GM18517 (cell line): ENCODE measurements around the gene ZCCHC14.
A peak's percentile ranks its signal among the peaks of the same experiment; 100 is the strongest.
"Not testable (repeated sequence)": the region's sequence is repeated elsewhere in the genome, so short reads cannot be mapped to it uniquely, and the experiment has no call there.

Experiments
- ATAC-seq: cut with Tn5 transposase; IDR thresholded peaks from one replicate; pipeline ENCODE4 v1.9.1; 2021; ENCODE audit warnings: mild to moderate bottlenecking, moderate library complexity; ENCODE audit not compliant: unreplicated experiment

ZCCHC14 gene

DNA sequence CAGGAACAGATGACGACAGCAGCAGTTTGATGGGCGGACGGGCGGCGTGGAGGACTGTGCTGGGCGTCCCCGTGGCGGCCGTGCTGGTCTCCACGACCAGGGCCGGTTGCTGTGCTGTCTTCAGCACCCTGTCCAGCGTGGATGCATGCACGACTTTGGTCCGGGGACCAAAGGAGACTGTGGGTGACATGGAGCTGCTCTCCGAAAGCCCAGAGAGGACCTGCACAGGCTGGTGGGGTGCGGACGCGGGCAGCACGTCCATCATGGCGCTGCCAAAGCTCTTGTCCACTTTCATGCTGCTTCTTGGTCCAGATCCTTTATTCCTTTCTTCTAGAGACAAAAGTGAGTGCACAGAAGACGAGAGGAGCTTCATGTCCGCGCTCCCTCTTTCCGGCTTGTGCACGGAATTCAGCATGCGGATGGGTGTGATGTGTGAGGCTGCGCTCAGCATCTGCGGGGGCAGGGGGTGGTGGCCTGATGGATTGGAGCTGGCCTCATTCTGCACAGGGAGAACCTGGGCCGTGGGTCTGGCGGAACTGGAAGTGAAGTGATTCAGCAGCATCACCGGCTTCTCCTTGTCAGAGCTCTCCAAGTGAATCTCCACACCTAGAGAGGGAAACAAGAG lies 80.3 kb downstream of the ZCCHC14 start:
- no peak for ATAC-seq

- ATAC-seq, result no peak
Observed at GRCh38 chr16:87411375-87412271, 81.2 kb downstream of the ZCCHC14 start.

GRCh38 chr16:87410968-87411367 lies 81.9 kb downstream of the ZCCHC14 start:
- ATAC-seq, result no peak

- no peak for ATAC-seq
Observed at GRCh38 chr16:87410530-87410929, 82.3 kb downstream of the ZCCHC14 start.

GRCh38 chr16:87409781-87410180 lies 83.0 kb downstream of the ZCCHC14 start:
- ATAC-seq, result no peak

- ATAC-seq, result no peak
Observed at GRCh38 chr16:87409153-87409552, 83.7 kb downstream of the ZCCHC14 start.

DNA sequence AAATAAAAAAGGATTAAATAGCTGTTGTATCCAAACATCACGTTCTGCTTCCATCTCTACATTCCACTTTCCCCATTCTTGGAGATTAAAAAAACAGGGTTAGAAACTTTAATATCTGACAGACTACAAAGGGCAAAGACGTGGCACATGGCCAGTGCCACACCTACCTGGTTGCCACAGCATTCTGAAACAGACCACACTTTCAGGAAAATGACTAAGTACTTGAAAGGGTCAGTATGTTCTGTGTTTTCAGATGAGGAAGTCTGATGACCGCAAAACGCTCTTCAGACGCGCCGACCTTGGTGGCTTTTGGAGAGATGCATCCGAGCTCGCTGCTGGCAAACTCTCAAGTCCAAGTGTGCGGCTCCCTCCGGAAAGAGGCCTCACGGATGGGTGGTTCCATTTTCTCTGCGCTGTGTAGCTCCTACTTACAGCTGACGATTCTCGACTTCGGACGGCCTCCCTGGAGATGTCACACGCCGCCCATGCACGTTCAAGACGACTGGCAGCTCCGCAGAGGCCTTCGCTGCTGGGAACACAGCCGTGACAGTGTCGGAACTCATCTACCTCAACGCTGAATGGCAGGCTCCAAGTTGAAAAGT lies 85.2 kb downstream of the ZCCHC14 start:
- no peak for ATAC-seq

DNA sequence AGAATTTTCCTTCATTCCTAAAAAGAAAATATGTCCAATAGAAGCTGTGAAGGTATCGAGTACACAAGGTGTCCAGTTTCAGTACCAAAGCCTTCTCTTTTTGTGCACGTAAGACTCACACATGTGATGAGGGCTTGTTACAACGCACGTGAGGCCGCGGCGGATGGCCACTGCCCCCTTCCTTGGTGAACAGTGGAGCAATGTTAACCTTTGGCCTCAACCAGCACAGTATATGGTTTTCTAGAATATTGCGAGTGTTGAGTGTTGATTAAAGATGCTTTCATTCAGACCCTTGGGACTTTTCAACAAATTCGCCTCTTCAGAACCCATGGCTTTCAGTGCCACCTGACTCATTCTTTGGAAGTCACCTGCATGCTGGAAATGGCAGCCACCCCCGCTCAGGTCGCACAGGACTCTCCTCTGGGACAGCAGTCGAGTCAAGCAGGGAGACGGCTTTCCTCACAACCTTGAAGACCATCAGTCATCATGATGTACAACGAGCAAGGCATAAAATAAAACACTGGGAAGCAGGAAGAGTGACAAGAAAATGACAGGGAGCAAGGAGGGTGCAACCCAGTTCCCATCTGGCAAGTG lies 86.2 kb downstream of the ZCCHC14 start:
- ATAC-seq, result no peak

DNA sequence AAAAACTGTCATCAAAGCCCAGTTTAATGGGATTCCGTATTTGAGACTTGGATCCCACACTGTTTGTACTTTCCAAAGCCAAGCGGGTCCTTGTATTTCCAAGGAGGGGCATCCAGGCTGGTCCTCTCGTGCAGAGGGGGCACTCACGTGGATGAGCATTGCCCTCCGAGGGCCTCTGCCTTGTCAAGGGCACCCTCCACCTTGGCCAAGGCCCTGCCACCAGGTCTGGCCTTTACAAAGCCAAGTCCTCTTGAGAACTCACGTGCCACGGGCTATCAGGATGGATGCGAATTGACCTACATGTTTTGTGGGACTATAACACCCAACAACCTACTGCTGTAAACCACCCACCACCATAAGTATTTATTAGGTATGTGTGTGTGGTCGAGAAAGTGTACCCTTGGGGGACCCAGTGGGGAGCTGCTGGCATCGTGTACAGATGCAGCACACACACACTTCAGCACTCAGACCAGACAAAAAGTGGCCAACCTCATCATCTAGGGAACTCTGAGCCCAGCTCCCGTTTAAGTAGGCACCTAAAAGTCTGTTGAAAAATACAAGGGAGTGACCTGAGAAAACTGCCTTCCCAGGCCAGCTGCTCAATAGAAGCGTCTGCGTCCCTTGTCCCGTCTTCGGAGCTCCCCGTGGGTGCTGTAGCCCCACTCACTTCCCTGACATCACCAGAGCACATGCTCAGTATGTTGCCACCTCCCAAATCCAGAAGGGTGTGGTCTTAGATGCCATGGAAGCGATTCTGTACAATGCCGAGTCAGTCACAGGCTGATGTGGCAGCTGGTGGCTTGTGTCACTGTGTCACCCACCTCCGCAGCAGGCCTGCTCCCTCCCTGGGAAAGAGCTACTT lies 87.8 kb downstream of the ZCCHC14 start:
- no peak for ATAC-seq

- ATAC-seq, result no peak
Observed at GRCh38 chr16:87395181-87395842, 97.5 kb downstream of the ZCCHC14 start.

GRCh38 chr16:87393680-87394055 lies 99.2 kb downstream of the ZCCHC14 start:
- no peak for ATAC-seq

- ATAC-seq, result no peak
Observed at GRCh38 chr16:87392821-87393679, 99.8 kb downstream of the ZCCHC14 start.

DNA sequence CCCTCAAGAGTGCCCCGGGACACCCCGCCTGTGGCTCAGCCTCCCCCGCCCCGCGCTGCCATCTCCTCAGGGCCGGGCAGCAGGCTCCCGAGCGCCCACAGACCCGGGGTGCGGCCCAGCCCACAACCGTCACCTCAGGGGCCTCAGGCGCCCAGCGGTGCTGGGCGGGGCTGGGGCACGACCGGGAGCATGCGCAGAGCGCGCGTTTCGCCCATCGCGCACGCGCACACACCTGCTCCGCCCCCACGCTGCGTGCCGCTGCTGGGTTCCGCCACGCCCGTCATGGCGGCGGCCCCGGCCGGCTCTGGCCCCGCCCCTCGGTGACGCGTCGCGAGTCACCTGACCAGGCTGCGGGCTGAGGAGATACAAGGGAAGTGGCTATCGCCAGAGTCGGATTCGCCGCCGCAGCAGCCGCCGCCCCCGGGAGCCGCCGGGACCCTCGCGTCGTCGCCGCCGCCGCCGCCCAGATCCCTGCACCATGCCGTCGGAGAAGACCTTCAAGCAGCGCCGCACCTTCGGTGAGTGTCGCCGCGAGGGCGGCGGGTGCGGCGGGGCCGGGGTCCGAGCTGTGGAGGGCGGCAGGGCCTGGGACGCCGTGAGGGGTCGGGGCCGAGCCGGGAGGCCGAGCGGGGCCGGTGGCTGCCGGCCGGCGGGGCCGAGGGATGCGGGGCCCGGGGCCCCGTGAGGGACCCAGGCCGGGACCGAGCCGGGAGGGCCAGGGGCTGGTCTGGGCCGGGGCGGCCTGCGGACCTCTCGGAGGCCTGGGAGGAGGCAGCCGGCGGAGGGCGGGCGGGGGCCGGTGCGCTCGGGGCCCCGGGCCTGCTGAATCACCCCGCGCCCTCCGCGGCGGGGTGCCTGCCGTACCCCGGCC lies 100.6 kb downstream of the ZCCHC14 start, which contains the start of gene MAP1LC3B:
Gene MAP1LC3B, plus strand, starts transcription at position 387 of the 871 bp plus-strand sequence. Its CDS starts 92 bp downstream, at position 479.
- peak; percentile 52 for ATAC-seq

DNA sequence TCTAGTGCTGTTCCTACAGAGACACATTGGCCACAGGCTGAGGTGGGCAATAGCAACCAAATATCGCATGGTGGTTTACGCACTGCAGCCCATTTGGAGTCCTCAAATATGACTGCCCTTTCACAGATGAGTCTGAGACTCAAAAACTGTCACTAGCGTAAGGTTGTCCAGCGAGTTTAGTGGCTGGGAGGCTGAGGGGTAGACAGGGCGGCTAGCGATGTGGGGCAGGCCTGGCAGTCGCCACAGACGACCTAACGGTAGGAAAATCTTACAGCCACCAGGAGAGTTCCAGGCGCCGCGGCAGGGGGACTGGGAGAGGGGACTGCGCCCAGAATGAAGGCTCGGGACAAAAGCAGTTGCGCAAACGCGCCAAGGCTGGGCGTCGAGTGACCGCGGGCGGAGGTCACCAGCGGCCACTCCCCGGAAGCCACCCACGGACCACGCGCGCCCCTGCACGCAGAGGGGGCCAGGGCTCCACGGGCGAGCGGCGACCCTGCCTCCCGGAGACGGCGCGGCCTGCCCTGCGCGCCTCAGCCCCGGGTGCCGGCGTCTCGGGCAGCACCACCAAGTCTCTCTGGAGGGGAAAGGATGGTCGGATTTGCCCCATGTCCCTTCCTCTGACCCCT lies 101.4 kb downstream of the ZCCHC14 start:
- ATAC-seq, result no peak

GRCh38 chr16:87390641-87391323 lies 102.0 kb downstream of the ZCCHC14 start:
- no peak for ATAC-seq

- ATAC-seq, result not testable (repeated sequence)
Observed at GRCh38 chr16:87389914-87390313, 102.9 kb downstream of the ZCCHC14 start.

- no peak for ATAC-seq
Observed at GRCh38 chr16:87389245-87389644, 103.6 kb downstream of the ZCCHC14 start.
